ENCODE measurements around the gene SHKBP1. TPM values are rescaled to one million over a fixed set of nuclear protein-coding genes. Genes with fewer than 3 reads are reported as not detected.

SHKBP1 gene
- total and polyA plus RNA-seq, 8 donors = 15.8 to 102 (median 73.4) TPM

- no peak for DNase-seq
- no peaks in the 10 kb centered on the region for H3K27me3 ChIP-seq
- intact Hi-C loops (cut with DNase I; ENCODE audit: low total_unique reads) = no loop called here
- WGBS, 5 donors = 82 to 92% (median 88%) methylated on average over 11 of the region's 11 CpGs
- peaks cover 24 to 93% (median 87%) of the 10 kb centered on the region in 4 donors for H3K36me3 ChIP-seq
- TF ChIP-seq POLR2AphosphoS5 (IDR thresholded peaks at IDR 0.05) = no peak
- TF ChIP-seq POLR2A (IDR thresholded peaks at IDR 0.05) = no peak
- no peak for TF ChIP-seq EP300 (IDR thresholded peaks at IDR 0.05)
- no peak for TF ChIP-seq CTCF (IDR thresholded peaks at IDR 0.05)
- H3K9me3 ChIP-seq = no peaks in the 10 kb centered on the region
- no peak overlapping the region for H3K4me3 ChIP-seq
- peak overlapping the region in 2 of 5 donors; percentile 26 to 64 for H3K27ac ChIP-seq
- H3K4me1 ChIP-seq = no peaks in the 10 kb centered on the region
Observed at GRCh38 chr19:40585241-40585981, 8.7 kb downstream of the SHKBP1 start.

GRCh38 chr19:40585982-40586422 is 9.3 kb downstream of the SHKBP1 start:
- WGBS, 5 donors = 77 to 91% (median 84%) methylated on average over 2 of the region's 2 CpGs
- Histone ChIP-seq H3K27ac (peak overlapping the region in 2 of 5 donors; percentile 26 to 64), H3K9me3 (no peaks in the 10 kb centered on the region), H3K27me3 (no peaks in the 10 kb centered on the region), H3K4me3 (no peak overlapping the region), H3K4me1 (no peaks in the 10 kb centered on the region), H3K36me3 (peaks cover 19 to 93% (median 86%) of the 10 kb centered on the region in 4 donors)
- DNase-seq = no peak
- intact Hi-C loops (cut with DNase I; ENCODE audit: low total_unique reads) = no loop called here
- TF ChIP-seq CTCF (IDR thresholded peaks at IDR 0.05) = no peak
- no peak for TF ChIP-seq EP300 (IDR thresholded peaks at IDR 0.05)
- TF ChIP-seq POLR2AphosphoS5 (IDR thresholded peaks at IDR 0.05) = no peak
- no peak for TF ChIP-seq POLR2A (IDR thresholded peaks at IDR 0.05)

- 94 to 98% (median 97%) methylated on average over 14 of the region's 14 CpGs for WGBS, 5 donors
- Histone ChIP-seq H3K27me3 (no peaks in the 10 kb centered on the region), H3K9me3 (no peaks in the 10 kb centered on the region), H3K4me3 (no peak overlapping the region), H3K27ac (peak overlapping the region in 1 of 5 donors; percentile 26), H3K36me3 (peaks cover 12 to 90% (median 83%) of the 10 kb centered on the region in 4 donors), H3K4me1 (no peaks in the 10 kb centered on the region)
- no peak for DNase-seq
- intact Hi-C loops (cut with DNase I; ENCODE audit: low total_unique reads) = no loop called here
- TF ChIP-seq EP300 (IDR thresholded peaks at IDR 0.05) (no peak), POLR2A (IDR thresholded peaks at IDR 0.05) (no peak), CTCF (IDR thresholded peaks at IDR 0.05) (no peak), POLR2AphosphoS5 (IDR thresholded peaks at IDR 0.05) (no peak)
Observed at GRCh38 chr19:40586611-40587010, 9.9 kb downstream of the SHKBP1 start.

- no peaks in the 10 kb centered on the region for H3K4me1 ChIP-seq
- no peak for DNase-seq
- no peak overlapping the region for H3K4me3 ChIP-seq
- H3K36me3 ChIP-seq = peaks cover 7 to 73% (median 66%) of the 10 kb centered on the region in 4 donors
- intact Hi-C loops (cut with DNase I; ENCODE audit: low total_unique reads) = no loop called here
- WGBS, 5 donors = 86 to 91% (median 89%) methylated on average over 19 of the region's 19 CpGs
- TF ChIP-seq POLR2AphosphoS5 (IDR thresholded peaks at IDR 0.05) (no peak), EP300 (IDR thresholded peaks at IDR 0.05) (no peak)
- H3K27me3 ChIP-seq = no peaks in the 10 kb centered on the region
- no peaks in the 10 kb centered on the region for H3K9me3 ChIP-seq
- no peak overlapping the region for H3K27ac ChIP-seq
Observed at GRCh38 chr19:40588110-40588854, 11.6 kb downstream of the SHKBP1 start.
